ENCODE measurements around the gene AAK1.
A peak's percentile ranks its signal among the peaks of the same experiment; 100 is the strongest.

AAK1 gene
- total RNA-seq, result 40.7 to 377 (median 140) reads per million in 9 experiments

DNA sequence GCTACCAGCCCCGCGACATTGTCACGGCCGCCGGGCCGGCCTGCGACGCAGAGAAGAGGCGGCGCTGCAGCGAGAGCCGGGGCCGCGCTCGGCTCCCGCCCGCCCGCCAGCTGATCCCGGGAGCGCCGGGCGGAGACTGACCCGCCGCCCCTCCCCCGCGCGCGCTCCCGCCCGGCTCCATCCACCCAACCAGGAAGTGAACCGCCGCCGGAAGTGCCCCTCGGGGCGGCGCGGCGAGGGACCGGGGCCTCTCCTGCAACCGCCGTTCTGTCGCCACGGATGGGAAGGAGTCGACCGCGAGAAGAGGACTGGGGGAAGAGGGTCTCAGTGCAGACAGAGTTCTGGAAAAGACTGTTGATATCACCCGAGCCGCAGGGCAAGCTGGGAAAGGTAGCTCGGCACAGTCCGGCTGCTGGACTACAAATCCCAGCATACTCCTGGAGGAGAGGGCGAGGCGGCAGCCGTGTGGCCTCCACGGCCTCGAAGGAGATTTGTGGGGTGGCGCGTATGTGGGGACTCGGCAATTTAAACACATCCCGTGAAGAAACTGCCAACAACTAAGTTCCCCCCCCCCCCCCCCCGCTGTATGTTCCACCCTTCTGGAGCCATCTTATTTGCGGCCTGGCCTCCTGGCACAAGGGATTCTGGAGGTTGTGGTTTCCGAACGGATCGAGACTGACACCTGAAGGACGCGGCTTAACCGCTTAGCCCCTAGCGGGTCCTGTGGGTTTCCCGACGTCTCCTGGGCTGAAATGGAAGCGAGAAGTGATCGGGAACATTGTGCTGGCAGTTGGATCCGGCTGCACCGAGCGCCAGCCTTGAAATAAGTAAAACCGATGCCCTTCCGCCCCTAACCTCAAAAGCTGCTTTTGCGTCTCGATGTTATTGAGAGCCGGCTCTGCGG, at the start of gene AAK1:
TSS of gene AAK1 (minus strand) at position 138 of the 904 bp plus-strand sequence. CDS start 699 bp downstream, outside the sequence.
- peak; percentile 51 for ATAC-seq (replicated peaks)
- peaks cover 64 to 68% of the 10 kb centered on the region in 2 donors for H3K4me1 Mint-ChIP-seq (ENCODE audit: low read depth in 2 of 2)
- peaks cover 35% of the 10 kb centered on the region for H3K36me3 Mint-ChIP-seq (ENCODE audit: insufficient read depth)
- H3K27ac Mint-ChIP-seq, result peak within 1 kb of the TSS; percentile 96 to 98
- H3K27me3 Mint-ChIP-seq, result no peaks in the 10 kb centered on the region
- peak within 1 kb of the TSS; percentile 88 to 92 for H3K4me3 Mint-ChIP-seq
- peak; percentile 74 to 78 (median 75) for DNase-seq
- no peaks in the 10 kb centered on the region for H3K9me3 Mint-ChIP-seq

DNA sequence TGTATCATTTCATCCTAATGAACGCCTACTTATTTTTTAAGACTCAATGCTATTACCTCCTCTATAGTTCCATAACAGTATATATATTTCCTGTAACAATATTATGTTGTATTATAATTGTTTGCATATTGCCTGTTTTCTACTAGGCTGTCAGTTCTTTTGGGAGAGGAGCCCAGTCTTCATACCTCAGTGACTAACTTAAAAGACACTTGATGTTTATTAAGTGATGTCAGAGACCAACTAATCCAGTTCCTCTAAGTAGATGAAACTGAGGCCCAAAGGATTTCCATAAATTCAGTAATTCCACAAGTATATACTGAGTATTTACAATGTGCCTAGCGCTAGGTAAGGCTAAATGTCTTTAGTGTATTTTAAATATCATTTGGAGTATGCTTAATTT, 48.9 kb upstream of the AAK1 start:
- no peak for DNase-seq
- no peak for ATAC-seq (replicated peaks)
- peak overlapping the region; percentile 50 to 96 for H3K27ac Mint-ChIP-seq

DNA sequence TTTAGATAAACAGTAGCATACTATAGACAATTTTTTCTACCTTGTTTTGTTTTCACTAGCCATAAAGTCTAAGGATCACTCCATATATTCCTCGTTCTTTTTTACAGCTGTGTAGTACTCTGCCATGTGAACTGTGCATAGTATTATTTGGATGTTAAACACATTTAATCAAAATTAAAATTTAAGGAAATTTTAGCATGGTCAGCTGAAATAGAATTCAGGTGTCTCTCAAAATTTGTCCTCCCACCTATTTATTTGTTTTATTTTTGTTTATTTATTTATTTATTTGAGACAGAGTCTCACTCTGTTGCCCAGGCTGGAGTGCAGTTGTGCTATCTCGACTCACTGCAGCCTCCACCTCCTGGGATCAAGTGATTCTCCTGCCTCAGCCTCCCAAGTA, 46.4 kb upstream of the AAK1 start:
- Mint-ChIP-seq H3K27ac (peak overlapping the region; percentile 7 to 79), H3K27me3 (no peaks in the 10 kb centered on the region), H3K9me3 (no peaks in the 10 kb centered on the region), H3K36me3 (ENCODE audit: insufficient read depth) (peaks cover 3% of the 10 kb centered on the region), H3K4me3 (peak overlapping the region in 1 of 2 donors; percentile 53), H3K4me1 (ENCODE audit: low read depth in 2 of 2) (peaks cover 47 to 53% of the 10 kb centered on the region in 2 donors)
- DNase-seq, result no peak
- no peak for ATAC-seq (replicated peaks)

More for the DNA sequence above, 48.9 kb upstream of the AAK1 start:
- H3K4me3 Mint-ChIP-seq, result no peak overlapping the region
- H3K36me3 Mint-ChIP-seq (ENCODE audit: insufficient read depth), result peaks cover 3% of the 10 kb centered on the region
- H3K27me3 Mint-ChIP-seq, result no peaks in the 10 kb centered on the region
- H3K9me3 Mint-ChIP-seq, result no peaks in the 10 kb centered on the region
- peaks cover 55 to 60% of the 10 kb centered on the region in 2 donors for H3K4me1 Mint-ChIP-seq (ENCODE audit: low read depth in 2 of 2)

DNA sequence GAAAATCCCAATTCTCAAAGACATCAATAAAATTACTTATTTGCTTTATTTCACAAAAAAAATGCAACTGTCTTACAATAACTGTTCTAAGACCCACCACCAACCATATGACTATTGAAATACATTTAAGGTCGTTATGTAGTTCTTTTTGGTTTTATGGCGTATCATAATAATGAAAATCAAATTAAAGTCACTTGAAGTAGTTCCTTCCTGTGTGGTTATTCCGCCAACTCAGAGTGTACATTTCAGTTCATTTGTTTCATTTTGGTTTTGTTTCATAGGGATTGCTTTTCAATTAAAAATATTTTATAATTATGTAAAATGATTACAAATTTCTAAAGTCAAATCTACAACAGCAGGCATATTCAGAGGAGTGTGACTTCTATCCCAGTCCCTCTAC, 45.9 kb upstream of the AAK1 start:
- H3K36me3 Mint-ChIP-seq (ENCODE audit: insufficient read depth), result peaks cover 3% of the 10 kb centered on the region
- ATAC-seq (replicated peaks) (no peak), DNase-seq (no peak)
- H3K4me3 Mint-ChIP-seq, result peak overlapping the region; percentile 63 to 64
- no peaks in the 10 kb centered on the region for H3K9me3 Mint-ChIP-seq
- H3K27me3 Mint-ChIP-seq, result no peaks in the 10 kb centered on the region
- H3K27ac Mint-ChIP-seq, result peak overlapping the region in 1 of 2 donors; percentile 84
- H3K4me1 Mint-ChIP-seq (ENCODE audit: low read depth in 2 of 2), result peaks cover 49 to 56% of the 10 kb centered on the region in 2 donors

DNA sequence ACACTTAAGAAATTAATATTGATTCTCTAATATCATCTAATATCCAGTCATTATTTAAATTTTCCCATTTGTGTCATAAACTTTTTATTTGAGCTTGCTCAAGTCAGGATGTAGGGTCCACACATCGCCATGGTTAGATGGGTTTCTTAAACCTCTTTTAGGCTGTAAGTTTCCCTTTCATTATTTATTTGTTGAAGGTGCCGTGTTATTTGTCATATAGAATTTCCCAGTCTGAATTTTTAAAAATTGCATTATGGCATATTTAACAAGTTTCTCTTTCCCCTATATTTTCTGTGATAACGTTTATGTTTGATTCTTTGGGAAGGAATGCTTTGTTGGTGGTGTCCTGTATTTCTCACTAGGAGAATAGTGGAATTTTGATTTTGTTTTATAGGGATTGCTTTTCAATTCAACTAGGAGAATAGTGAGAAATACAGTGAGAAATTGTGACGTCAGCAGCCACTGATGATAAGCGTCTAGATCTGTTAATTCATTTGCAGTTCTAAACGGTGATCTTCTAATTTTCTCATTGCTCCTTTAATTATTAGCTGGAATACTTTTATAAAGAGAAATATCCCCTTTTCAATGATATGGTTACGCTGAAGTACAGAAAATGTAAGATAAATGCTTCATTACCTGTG, 44.6 kb upstream of the AAK1 start:
- peaks cover 49 to 57% of the 10 kb centered on the region in 2 donors for H3K4me1 Mint-ChIP-seq (ENCODE audit: low read depth in 2 of 2)
- H3K36me3 Mint-ChIP-seq (ENCODE audit: insufficient read depth), result peaks cover 3% of the 10 kb centered on the region
- ATAC-seq (replicated peaks) (no peak), DNase-seq (no peak)
- no peaks in the 10 kb centered on the region for H3K9me3 Mint-ChIP-seq
- H3K4me3 Mint-ChIP-seq, result no peak overlapping the region
- H3K27me3 Mint-ChIP-seq, result no peaks in the 10 kb centered on the region
- no peak overlapping the region for H3K27ac Mint-ChIP-seq

DNA sequence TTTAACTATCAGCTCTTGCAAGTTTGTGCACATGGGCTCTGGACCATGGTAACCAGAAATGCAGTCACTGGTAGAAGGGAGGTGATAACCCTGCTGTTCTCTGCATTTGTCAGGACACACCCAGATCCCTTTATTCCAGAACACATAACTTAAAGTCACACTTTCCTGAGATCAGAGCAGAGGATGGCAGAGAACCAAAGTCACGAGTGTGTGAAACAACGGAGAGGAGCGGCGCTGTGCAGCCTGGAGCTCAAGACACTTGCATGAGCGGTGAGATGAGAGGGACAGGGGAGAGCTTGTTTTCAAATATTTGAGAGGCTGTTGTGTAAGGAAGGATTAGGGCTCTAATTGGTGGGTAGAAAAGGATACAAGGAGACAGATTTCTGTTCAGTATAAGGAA, 43.3 kb upstream of the AAK1 start:
- H3K27ac Mint-ChIP-seq, result no peak overlapping the region
- H3K27me3 Mint-ChIP-seq, result no peaks in the 10 kb centered on the region

DNA sequence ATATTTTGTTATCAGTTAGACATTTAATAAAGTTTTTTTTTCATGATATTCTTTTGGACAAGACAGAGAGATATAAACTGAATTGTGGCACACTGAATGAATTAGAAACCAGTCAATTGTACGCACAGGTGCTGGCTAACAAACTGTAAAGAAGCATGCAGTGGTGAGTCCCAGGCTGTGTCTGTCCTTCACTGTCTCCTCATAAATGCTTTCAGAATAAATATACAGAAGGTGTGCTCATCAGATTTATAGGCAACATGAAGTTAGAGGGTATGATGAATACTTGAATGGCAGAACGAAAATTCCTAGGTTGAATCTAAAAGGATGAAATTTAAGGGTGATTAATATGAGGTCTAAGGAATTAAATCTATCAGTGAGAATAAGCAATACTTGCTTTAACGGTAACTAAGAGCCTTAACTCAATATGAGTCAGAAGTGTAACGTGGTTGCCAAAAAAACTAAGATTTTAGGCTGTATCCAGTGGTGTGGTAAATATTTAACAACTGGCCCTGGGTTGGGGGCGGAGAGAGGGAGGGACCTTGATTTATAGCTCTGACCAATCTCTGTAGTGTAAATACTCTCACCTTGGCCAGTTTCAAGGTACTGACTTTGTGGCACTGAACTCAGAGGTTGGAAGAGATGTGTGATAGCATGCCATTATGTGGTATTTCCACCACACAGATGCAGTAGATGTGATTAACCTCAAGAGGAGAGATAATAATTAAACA, 41.9 kb upstream of the AAK1 start:
- peak; percentile 94 for ATAC-seq (replicated peaks)
- H3K27me3 Mint-ChIP-seq, result no peaks in the 10 kb centered on the region
- H3K4me1 Mint-ChIP-seq (ENCODE audit: low read depth in 2 of 2), result peaks cover 35 to 41% of the 10 kb centered on the region in 2 donors
- peak overlapping the region; percentile 33 to 90 for H3K27ac Mint-ChIP-seq
- no peaks in the 10 kb centered on the region for H3K9me3 Mint-ChIP-seq
- no peaks in the 10 kb centered on the region for H3K36me3 Mint-ChIP-seq (ENCODE audit: insufficient read depth)
- peak; percentile 41 to 46 (median 41) for DNase-seq
- peak overlapping the region; percentile 13 to 39 for H3K4me3 Mint-ChIP-seq

More for the DNA sequence above, 43.3 kb upstream of the AAK1 start:
- DNase-seq (no peak), ATAC-seq (replicated peaks) (no peak)
- H3K36me3 Mint-ChIP-seq (ENCODE audit: insufficient read depth), result peaks cover 3% of the 10 kb centered on the region
- peaks cover 46 to 48% of the 10 kb centered on the region in 2 donors for H3K4me1 Mint-ChIP-seq (ENCODE audit: low read depth in 2 of 2)
- H3K4me3 Mint-ChIP-seq, result no peak overlapping the region
- no peaks in the 10 kb centered on the region for H3K9me3 Mint-ChIP-seq

DNA sequence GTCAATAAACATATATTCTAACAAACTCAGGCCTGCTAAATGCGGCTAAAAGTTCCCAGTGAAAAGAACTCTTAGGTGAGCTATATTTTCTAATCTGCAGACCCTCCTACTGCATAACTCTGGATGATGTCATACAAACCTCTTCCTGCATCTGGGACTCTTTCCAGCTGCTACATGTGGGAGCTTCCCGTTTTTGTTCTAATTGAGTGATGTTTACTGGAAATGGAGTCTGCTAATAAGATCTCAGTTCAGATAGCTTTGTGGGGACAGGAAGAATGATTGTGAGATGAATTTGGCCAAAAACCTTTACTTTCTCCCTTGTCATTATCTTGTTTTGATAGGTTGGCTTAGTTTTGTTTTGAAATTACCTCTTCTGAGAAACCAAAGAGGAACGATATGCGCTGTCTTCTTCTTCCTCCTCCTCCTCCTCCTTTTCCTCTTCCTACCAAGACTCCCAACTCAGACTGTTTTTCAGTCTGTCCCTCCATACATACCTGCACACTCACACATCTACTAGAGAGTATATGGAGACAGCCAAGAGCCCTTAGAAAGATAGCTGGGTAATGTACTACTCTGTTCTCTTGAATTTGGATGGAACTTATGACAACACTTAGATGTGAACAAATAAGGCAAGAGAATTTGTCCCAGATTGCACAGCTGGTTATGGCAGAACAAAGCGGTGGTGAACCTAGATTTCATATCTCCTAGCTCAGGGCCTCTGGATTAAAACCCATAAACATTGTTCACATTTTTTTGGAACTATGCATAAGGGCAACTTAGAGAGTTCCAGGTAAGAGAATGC, 39.8 kb upstream of the AAK1 start:
- Mint-ChIP-seq H3K9me3 (no peaks in the 10 kb centered on the region), H3K36me3 (ENCODE audit: insufficient read depth) (no peaks in the 10 kb centered on the region), H3K4me1 (ENCODE audit: low read depth in 2 of 2) (peaks cover 24 to 33% of the 10 kb centered on the region in 2 donors), H3K4me3 (peak overlapping the region; percentile 16 to 28), H3K27ac (peak overlapping the region; percentile 26 to 33), H3K27me3 (no peaks in the 10 kb centered on the region)
- ATAC-seq (replicated peaks) (no peak), DNase-seq (no peak)

DNA sequence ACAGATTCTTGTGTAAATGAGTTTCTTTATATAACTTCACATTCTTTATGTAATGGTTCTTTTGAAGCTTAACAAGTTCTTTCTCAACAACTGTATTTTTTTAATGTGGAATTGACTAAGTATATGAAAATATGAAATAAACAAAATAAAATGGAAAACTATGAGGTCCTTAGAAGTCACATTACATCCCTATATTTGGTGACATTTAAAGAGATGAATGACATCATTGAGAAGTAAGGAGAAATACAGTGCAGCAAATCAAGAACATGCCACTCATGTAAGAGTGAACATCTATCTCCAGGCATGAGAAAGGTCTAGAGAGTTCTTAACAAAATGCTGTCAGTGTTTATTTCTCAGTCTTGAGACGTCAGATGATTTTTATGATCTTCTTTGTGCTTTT, 39.0 kb upstream of the AAK1 start:
- Mint-ChIP-seq H3K4me3 (no peak overlapping the region), H3K4me1 (ENCODE audit: low read depth in 2 of 2) (peaks cover 28 to 32% of the 10 kb centered on the region in 2 donors), H3K36me3 (ENCODE audit: insufficient read depth) (no peaks in the 10 kb centered on the region), H3K27ac (no peak overlapping the region), H3K9me3 (no peaks in the 10 kb centered on the region), H3K27me3 (no peaks in the 10 kb centered on the region)
- ATAC-seq (replicated peaks), result no peak
- no peak for DNase-seq

DNA sequence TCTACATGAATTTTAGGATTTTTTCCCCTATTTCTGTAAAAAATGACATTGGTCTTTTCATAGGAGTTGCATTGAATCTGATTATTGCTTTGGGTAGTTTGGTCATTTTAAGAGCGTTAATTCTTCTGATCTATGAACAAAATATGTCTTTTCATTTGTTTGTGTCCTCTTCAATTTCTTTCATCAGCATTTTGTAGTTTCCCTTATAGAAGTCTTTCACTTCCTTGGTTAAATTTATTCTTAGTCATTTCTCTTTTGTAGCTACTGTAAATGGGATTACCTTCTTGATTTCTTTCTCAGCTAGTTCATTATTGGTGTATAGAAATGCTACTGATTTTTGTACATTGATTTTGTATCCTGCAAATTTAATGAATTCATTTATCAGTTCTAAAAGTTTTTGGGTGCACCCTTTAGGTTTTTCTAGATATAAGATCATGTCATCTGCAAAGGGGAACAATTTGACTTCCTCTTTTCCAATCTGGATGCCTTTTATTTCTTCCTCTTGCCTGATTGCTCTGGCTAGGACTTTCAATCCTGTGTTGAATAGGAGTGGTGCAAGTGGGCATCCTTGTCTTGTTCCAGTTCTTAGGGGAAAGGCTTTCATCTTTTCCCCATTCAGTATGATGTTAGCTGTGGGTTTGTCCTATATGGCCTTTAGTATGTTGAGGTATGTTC, 36.6 kb upstream of the AAK1 start:
- ATAC-seq (replicated peaks) (no peak), DNase-seq (no peak)
- H3K27ac Mint-ChIP-seq, result no peak overlapping the region
- peaks cover 4% of the 10 kb centered on the region for H3K36me3 Mint-ChIP-seq (ENCODE audit: insufficient read depth)
- H3K9me3 Mint-ChIP-seq, result no peaks in the 10 kb centered on the region
- H3K4me1 Mint-ChIP-seq (ENCODE audit: low read depth in 2 of 2), result peaks cover 20 to 27% of the 10 kb centered on the region in 2 donors
- no peak overlapping the region for H3K4me3 Mint-ChIP-seq
- no peaks in the 10 kb centered on the region for H3K27me3 Mint-ChIP-seq

DNA sequence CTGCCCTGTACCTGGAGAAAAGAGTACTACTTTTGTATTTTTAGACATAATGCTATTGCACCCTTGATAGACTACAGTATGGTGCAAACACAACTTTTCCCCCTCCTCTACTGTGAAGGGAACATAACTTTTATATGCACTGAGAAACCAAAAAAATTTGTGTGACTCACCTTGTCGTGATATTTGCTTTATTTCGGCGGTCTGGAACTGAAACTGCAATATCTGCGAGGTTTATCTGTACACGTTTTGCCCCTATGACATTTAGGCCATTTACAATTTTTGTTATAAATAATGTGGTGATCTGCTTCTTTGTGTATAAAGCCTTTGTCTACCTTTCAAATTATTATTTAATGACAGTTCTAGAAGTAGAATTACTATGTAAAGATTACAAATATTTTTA, 34.4 kb upstream of the AAK1 start:
- no peaks in the 10 kb centered on the region for H3K27me3 Mint-ChIP-seq
- H3K4me3 Mint-ChIP-seq, result no peak overlapping the region
- no peak overlapping the region for H3K27ac Mint-ChIP-seq
- no peaks in the 10 kb centered on the region for H3K9me3 Mint-ChIP-seq
- H3K4me1 Mint-ChIP-seq (ENCODE audit: low read depth in 2 of 2), result peaks cover 3 to 9% of the 10 kb centered on the region in 2 donors
- DNase-seq (no peak), ATAC-seq (replicated peaks) (no peak)
- H3K36me3 Mint-ChIP-seq (ENCODE audit: insufficient read depth), result peaks cover 4% of the 10 kb centered on the region

DNA sequence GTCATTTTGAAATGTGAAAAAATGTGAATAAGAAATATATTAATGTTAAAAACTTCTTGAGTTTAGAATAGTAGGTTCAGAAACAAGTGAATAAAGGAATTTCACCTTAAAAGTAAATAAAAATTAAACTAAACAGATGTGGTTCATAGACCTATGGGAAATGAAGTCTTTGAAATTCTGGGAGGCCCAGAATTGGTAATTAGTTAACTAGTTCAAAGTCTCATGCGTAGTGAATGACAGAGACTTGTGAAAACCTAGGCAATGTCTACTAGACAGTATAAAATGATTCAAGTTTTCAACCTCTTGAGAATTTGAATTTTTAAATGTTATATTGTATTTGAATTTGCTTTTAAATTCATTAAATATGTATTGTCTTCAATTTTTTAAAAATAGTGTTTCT, 32.6 kb upstream of the AAK1 start:
- Mint-ChIP-seq H3K27me3 (no peaks in the 10 kb centered on the region), H3K9me3 (no peaks in the 10 kb centered on the region), H3K4me1 (ENCODE audit: low read depth in 2 of 2) (peaks cover 3 to 9% of the 10 kb centered on the region in 2 donors), H3K27ac (no peak overlapping the region), H3K4me3 (no peak overlapping the region), H3K36me3 (ENCODE audit: insufficient read depth) (peaks cover 4% of the 10 kb centered on the region)
- DNase-seq (no peak), ATAC-seq (replicated peaks) (no peak)

All from effector memory CD8-positive, alpha-beta T cell (primary cell).